Ishikawa (cell line): ENCODE results near the gene CEP97.

Experiments used
- CEBPB ChIP-seq: IDR thresholded peaks from 2 replicates; pipeline ENCODE4 v1.6.1; 2012
- CREB1 ChIP-seq: IDR thresholded peaks from 2 replicates; pipeline ENCODE4 v1.6.1; 2012; ENCODE audit warnings: low read depth
- EGR1 ChIP-seq: IDR thresholded peaks from 2 replicates; pipeline ENCODE4 v1.6.1; 2012
- EP300 ChIP-seq: IDR thresholded peaks from 2 replicates; pipeline ENCODE4 v1.6.1; 2012; ENCODE audit warnings: borderline replicate concordance
- FOXM1 ChIP-seq: IDR thresholded peaks from 2 replicates; pipeline ENCODE4 v1.6.1; 2012; ENCODE audit warnings: low read depth, borderline replicate concordance
- NFIC ChIP-seq: IDR thresholded peaks from 2 replicates; pipeline ENCODE4 v1.6.1; 2012
- RAD21 ChIP-seq: IDR thresholded peaks from 2 replicates; pipeline ENCODE4 v1.6.1; 2012; ENCODE audit warnings: low read depth
- REST ChIP-seq: IDR thresholded peaks from 2 replicates; pipeline ENCODE4 v1.6.1; 2012; ENCODE audit warnings: low read depth, mild to moderate bottlenecking
- TAF1 ChIP-seq: IDR thresholded peaks from 2 replicates; pipeline ENCODE4 v1.6.1; 2012; ENCODE audit warnings: low read depth, mild to moderate bottlenecking
- TCF12 ChIP-seq: IDR thresholded peaks from 2 replicates; pipeline ENCODE4 v1.6.1; 2012; ENCODE audit warnings: low read depth
- TEAD4 ChIP-seq: IDR thresholded peaks from 2 replicates; pipeline ENCODE4 v1.6.1; 2012
- USF1 ChIP-seq: IDR thresholded peaks from 2 replicates; pipeline ENCODE4 v1.6.1; 2012
- YY1 ChIP-seq: IDR thresholded peaks from 2 replicates; pipeline ENCODE4 v1.6.1; 2012; ENCODE audit warnings: low read depth
- ZBTB7A ChIP-seq: IDR thresholded peaks from 2 replicates; pipeline ENCODE4 v1.6.1; 2012; ENCODE audit warnings: low read depth
- TF ChIP-seq, protein P1 (sequence below): IDR thresholded peaks from 2 replicates; pipeline ENCODE4 v1.6.1; 2012

CEP97 gene

DNA sequence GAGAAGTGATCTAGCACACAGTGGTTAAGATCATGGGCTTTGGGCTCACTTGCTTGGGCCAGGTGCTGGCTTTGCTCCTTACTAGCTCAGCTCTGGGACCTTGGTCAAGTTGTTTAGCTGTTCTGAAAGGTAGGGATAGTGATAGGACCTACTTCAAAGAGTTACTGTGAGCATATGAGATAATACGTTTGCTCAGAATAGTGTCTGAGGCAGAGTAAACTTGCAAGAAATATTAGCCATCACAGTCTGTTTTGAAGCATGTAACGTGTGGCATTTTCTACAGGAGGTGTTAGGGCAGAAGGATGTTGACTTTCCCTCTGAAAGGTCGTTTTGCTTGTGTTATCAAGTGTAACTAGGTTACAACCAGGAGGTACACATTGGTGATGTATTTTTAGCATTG, 90.4 kb downstream of the CEP97 start:
- no peak for TF ChIP-seq TEAD4
- TF ChIP-seq EP300 = no peak
- no peak for TF ChIP-seq USF1
- TF ChIP-seq FOXM1 = no peak
- no peak for TF ChIP-seq YY1
- TF ChIP-seq REST = no peak
- TF ChIP-seq CREB1 = no peak
- no peak for TF ChIP-seq TAF1
- TF ChIP-seq, protein P1, sequence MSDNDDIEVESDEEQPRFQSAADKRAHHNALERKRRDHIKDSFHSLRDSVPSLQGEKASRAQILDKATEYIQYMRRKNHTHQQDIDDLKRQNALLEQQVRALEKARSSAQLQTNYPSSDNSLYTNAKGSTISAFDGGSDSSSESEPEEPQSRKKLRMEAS = no peak
- no peak for TF ChIP-seq CEBPB
- no peak for TF ChIP-seq EGR1

DNA sequence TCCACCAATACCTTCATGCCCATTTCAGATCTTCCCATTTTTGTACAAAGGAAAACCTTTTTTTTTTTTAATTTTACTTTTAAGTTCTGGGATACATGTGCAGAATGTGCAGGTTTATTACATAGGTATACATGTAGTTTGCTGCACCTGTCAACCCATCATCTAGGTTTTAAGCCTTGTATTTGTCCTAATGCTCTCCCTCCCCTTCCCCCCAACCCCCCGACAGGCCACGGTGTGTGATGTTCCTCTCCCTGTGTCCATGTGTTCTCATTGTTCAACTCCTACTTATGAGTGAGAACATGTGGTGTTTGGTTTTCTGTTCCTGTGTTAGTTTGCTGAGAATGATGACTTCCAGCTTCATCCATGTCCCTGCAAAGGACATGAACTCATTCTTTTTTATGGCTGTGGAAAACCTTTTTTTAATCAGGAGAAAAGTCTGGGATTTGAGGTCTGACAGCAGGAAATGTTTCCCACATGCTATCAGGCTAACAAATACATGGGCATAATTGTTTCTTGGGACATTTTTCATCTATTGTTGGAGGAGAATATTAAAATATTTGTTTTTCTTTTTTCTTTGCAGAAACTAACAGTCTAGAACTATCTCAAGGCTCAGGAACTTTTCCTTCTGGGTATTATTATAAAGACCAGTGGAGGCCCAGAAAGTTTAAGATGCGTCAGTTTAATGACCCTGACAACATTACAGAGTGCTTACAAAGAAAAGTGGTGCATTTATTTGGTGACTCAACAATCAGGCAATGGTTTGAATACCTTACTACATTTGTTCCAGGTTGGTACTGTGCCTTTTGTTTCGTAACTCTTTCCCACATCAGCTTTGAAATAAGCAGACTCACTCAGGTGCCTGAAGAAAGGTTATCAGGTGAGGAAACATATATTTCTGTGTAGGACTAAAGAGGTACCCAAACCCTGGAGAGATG, 92.1 kb downstream of the CEP97 start:
- TF ChIP-seq CEBPB = no peak
- no peak for TF ChIP-seq FOXM1
- no peak for TF ChIP-seq TCF12
- TF ChIP-seq YY1 = no peak
- TF ChIP-seq CREB1 = no peak
- no peak for TF ChIP-seq ZBTB7A
- TF ChIP-seq, protein P1 = no peak
- TF ChIP-seq REST = no peak
- TF ChIP-seq EGR1 = no peak
- TF ChIP-seq TAF1 = no peak

DNA sequence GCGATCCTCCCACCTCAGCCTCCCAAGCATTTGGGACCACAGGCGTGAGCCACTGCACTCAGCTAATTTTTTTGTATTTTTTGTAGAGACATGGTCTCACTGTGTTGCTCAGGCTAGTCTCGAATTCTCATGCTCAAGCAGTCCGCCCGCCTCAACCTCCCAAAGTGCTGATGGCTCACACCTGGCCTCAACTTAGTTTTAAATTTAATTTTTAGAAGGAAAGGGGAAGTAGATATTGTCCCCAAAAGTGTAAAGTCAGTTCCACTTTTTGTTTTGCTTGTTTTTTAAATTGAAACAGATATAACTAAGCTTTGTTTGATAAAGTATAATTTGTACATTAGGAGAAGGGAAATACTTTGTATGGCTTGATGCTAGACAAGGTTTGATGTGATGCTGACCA, 93.6 kb downstream of the CEP97 start:
- TF ChIP-seq EGR1 (no peak), RAD21 (no peak), TCF12 (no peak), TAF1 (no peak), FOXM1 (no peak), TEAD4 (no peak), YY1 (no peak), CEBPB (no peak), USF1 (no peak), REST (no peak), EP300 (no peak), ZBTB7A (no peak), NFIC (no peak), CREB1 (no peak)
- TF ChIP-seq, protein P1 = no peak

DNA sequence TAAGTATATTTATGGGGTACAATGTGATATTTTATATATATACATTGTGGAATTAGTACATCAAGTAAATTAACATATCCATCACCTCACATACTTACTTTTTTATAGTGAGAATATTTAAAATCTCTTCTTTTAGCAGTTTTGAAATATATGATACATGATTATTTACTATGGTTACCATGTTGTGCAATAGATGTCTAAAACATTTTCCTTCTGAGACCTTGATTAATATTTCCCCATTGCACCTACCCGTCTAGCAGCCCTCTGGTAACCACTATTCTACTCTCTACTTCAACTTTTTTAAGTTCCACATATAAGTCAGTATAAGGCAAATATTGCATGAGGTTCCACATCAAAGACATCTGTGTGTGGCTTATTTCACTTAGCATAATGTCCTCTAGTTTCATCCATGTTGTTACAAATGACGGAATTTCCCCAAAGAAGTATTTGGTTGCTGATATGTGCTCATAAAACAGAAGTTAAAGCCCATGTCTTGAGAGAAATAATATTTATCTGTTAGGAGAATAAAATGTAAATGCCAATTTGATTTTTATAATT, 95.3 kb downstream of the CEP97 start:
- no peak for TF ChIP-seq EP300
- TF ChIP-seq FOXM1 = no peak
- TF ChIP-seq RAD21 = no peak
- TF ChIP-seq TAF1 = no peak
- no peak for TF ChIP-seq EGR1
- TF ChIP-seq REST = no peak
- TF ChIP-seq CEBPB = no peak
- TF ChIP-seq YY1 = no peak
- TF ChIP-seq, protein P1 = no peak
- no peak for TF ChIP-seq ZBTB7A
- TF ChIP-seq TEAD4 = no peak
- TF ChIP-seq USF1 = no peak
- no peak for TF ChIP-seq NFIC
- TF ChIP-seq CREB1 = no peak
- no peak for TF ChIP-seq TCF12
